SW480 (cell line): ENCODE measurements around the gene SLC15A5.

ENCODE experiments used
- DNase-seq: peaks from one replicate; pipeline ENCODE4 v3.0.0-alpha.2; 2016; ENCODE audit warnings: low spot score

SLC15A5 gene

GRCh38 chr12:16261944-16262475, 15.5 kb downstream of the SLC15A5 start:
- no peak for DNase-seq

- no peak for DNase-seq
These were observed 17.3 kb downstream of the SLC15A5 start for GRCh38 chr12:16260206-16260605.

- DNase-seq: no peak
These were observed 18.5 kb downstream of the SLC15A5 start for GRCh38 chr12:16258963-16259362.

GRCh38 chr12:16246264-16246663, 31.2 kb downstream of the SLC15A5 start:
- no peak for DNase-seq

GRCh38 chr12:16245209-16245608, 32.3 kb downstream of the SLC15A5 start:
- no peak for DNase-seq

- DNase-seq: no peak
These were observed 33.7 kb downstream of the SLC15A5 start for GRCh38 chr12:16243487-16244412.

GRCh38 chr12:16241346-16241745, 36.1 kb downstream of the SLC15A5 start:
- DNase-seq: no peak

- DNase-seq: no peak
These were observed 38.8 kb downstream of the SLC15A5 start for GRCh38 chr12:16238661-16239060.

- no peak for DNase-seq
These were observed 47.8 kb downstream of the SLC15A5 start for GRCh38 chr12:16229676-16230075.

- DNase-seq: no peak
These were observed 49.4 kb downstream of the SLC15A5 start for GRCh38 chr12:16228067-16228466.

- no peak for DNase-seq
These were observed 51.8 kb downstream of the SLC15A5 start for GRCh38 chr12:16225692-16226091.

GRCh38 chr12:16224196-16224595, 53.3 kb downstream of the SLC15A5 start:
- no peak for DNase-seq

- no peak for DNase-seq
These were observed 55.7 kb downstream of the SLC15A5 start for GRCh38 chr12:16221776-16222175.

GRCh38 chr12:16220120-16220519, 57.4 kb downstream of the SLC15A5 start:
- no peak for DNase-seq

GRCh38 chr12:16218934-16219751, 58.3 kb downstream of the SLC15A5 start:
- peak; percentile 41 for DNase-seq

GRCh38 chr12:16218234-16218633, 59.3 kb downstream of the SLC15A5 start:
- DNase-seq: no peak

GRCh38 chr12:16211731-16212130, 65.8 kb downstream of the SLC15A5 start:
- no peak for DNase-seq

GRCh38 chr12:16198884-16199283, 78.6 kb downstream of the SLC15A5 start:
- DNase-seq: no peak

- no peak for DNase-seq
These were observed 79.9 kb downstream of the SLC15A5 start for GRCh38 chr12:16197600-16197999.

GRCh38 chr12:16189849-16190248, 87.6 kb downstream of the SLC15A5 start:
- DNase-seq: peak; percentile 58

GRCh38 chr12:16187660-16188059, 89.8 kb downstream of the SLC15A5 start:
- DNase-seq: no peak

GRCh38 chr12:16184681-16185080, 92.8 kb downstream of the SLC15A5 start:
- no peak for DNase-seq

- no peak for DNase-seq
These were observed 93.9 kb downstream of the SLC15A5 start for GRCh38 chr12:16183541-16183940.
